Gastroesophageal sphincter (tissue), 4 donors: ENCODE measurements around the gene WDR5. TPM values are rescaled to one million over a fixed set of nuclear protein-coding genes. Genes with fewer than 3 reads are reported as not detected.

Experiments
- ATAC-seq: fragments of 150-250 bp; one replicate; pipeline ENCODE4 v1.9.1; 2016; ENCODE audit warnings: mild to moderate bottlenecking, moderate library complexity
- H3K27ac ChIP-seq, 4 donors: fragments of 200-600 bp; sonication (generic) in 3 of 4; 1 replicate in 3 of 4; 2 replicates in 1 of 4; pipeline ENCODE4 v1.5.1; 2016 to 2019
- H3K27me3 ChIP-seq: fragments of 200-600 bp; sonication (generic); one replicate; pipeline ENCODE4 v1.5.1; 2019
- H3K36me3 ChIP-seq, 2 donors: fragments of 200-600 bp; sonication (generic); one replicate each; pipeline ENCODE4 v1.5.1; 2019; ENCODE audit warnings: control low read depth in 1 of 2
- H3K4me1 ChIP-seq, 3 donors: fragments of 200-600 bp; sonication (generic); 1 replicate in 2 of 3; 2 replicates in 1 of 3; pipeline ENCODE4 v1.5.1; 2016 to 2019; ENCODE audit warnings: control low read depth in 2 of 3
- H3K4me3 ChIP-seq, 2 donors: fragments of 200-600 bp; sonication (generic); one replicate each; pipeline ENCODE4 v1.5.1; 2019; ENCODE audit warnings: mild to moderate bottlenecking in 1 of 2, moderate library complexity in 1 of 2
- H3K9me3 ChIP-seq, 3 donors: fragments of 200-600 bp; sonication (generic); one replicate each; pipeline ENCODE4 v1.5.1; 2017 to 2019; ENCODE audit warnings: control low read depth in 2 of 3
- CTCF ChIP-seq, 4 experiments: fragments of 200-600 bp in 2 of 4; fragments of 450-650 bp in 2 of 4; sonication (generic) in 1 of 4; IDR thresholded peaks; one replicate each; pipeline ENCODE4 v1.5.1; 2017 to 2019; ENCODE audit warnings: antibody characterized with exemption in 4 of 4, mild to moderate bottlenecking in 2 of 4, moderate library complexity in 2 of 4
- EP300 ChIP-seq: sonication (generic); formaldehyde crosslinking; IDR thresholded peaks from one replicate; pipeline ENCODE4 v1.6.1; 2017; ENCODE audit warnings: antibody characterized with exemption, mild to moderate bottlenecking
- POLR2A ChIP-seq, 2 donors: fragments of 450-650 bp; IDR thresholded peaks; one replicate each; pipeline ENCODE4 v1.6.1; 2017; ENCODE audit warnings: antibody characterized with exemption in 2 of 2, mild to moderate bottlenecking in 2 of 2, moderate library complexity in 1 of 2
- POLR2AphosphoS5 ChIP-seq: sonication (generic); formaldehyde crosslinking; IDR thresholded peaks from one replicate; pipeline ENCODE4 v1.6.1; 2017; ENCODE audit warnings: antibody characterized with exemption
- WGBS, 2 donors: methylation state at CpG; one replicate each; pipeline ENCODE4 v1.1.5; 2018; ENCODE audit warnings: low coverage in 1 of 2; 5-methylcytosine and 5-hydroxymethylcytosine counted together
- total RNA-seq, 4 donors: library from RNA; depleted of rRNA; stranded (reverse); fragments of >200 nt; gene quantifications; one replicate each; pipeline ENCODE4 v1.1.0, GENCODE V29; 2016

Gene WDR5
- total RNA-seq, 4 donors from 2014 or later: 16.4 to 30.2 (median 24.8) TPM

GRCh38 chr9:134128727-134129679 is 6.9 kb upstream of the WDR5 start:
- Histone ChIP-seq H3K4me3 (no peak overlapping the region), H3K4me1 (peaks cover 0 to 26% (median 10%) of the 10 kb centered on the region in 3 donors), H3K27me3 (no peaks in the 10 kb centered on the region), H3K9me3 (no peaks in the 10 kb centered on the region), H3K36me3 (no peaks in the 10 kb centered on the region), H3K27ac (peak overlapping the region in 3 of 4 donors; percentile 2 to 51 (median 12))
- TF ChIP-seq CTCF (IDR thresholded peaks at IDR 0.05): no peak
- no peak for TF ChIP-seq EP300
- TF ChIP-seq POLR2AphosphoS5: no peak
- TF ChIP-seq POLR2A (IDR thresholded peaks at IDR 0.05): no peak
- WGBS, 2 donors: 78 to 100% methylated on average over 1 to 6 of the region's 38 CpGs
- no peak for ATAC-seq

GRCh38 chr9:134130503-134131375 is 5.1 kb upstream of the WDR5 start:
- no peaks in the 10 kb centered on the region for H3K27me3 ChIP-seq
- no peak for TF ChIP-seq EP300
- TF ChIP-seq POLR2A (IDR thresholded peaks at IDR 0.05): no peak
- TF ChIP-seq POLR2AphosphoS5: no peak
- no peak for TF ChIP-seq CTCF (IDR thresholded peaks at IDR 0.05)
- no peaks in the 10 kb centered on the region for H3K9me3 ChIP-seq
- H3K4me1 ChIP-seq: peaks cover 0 to 39% (median 14%) of the 10 kb centered on the region in 3 donors
- peak overlapping the region in 1 of 2 donors; percentile 9 for H3K4me3 ChIP-seq
- no peaks in the 10 kb centered on the region for H3K36me3 ChIP-seq
- peak overlapping the region; percentile 27 to 85 (median 66) for H3K27ac ChIP-seq
- WGBS, 2 donors: 18 to 68% methylated on average over 7 to 12 of the region's 23 CpGs
- peak; percentile 81 for ATAC-seq

GRCh38 chr9:134131471-134132207 is 4.2 kb upstream of the WDR5 start:
- peak overlapping the region; percentile 3 to 85 (median 66) for H3K27ac ChIP-seq
- WGBS, 2 donors: 66 to 79% methylated on average over 10 to 11 of the region's 13 CpGs
- TF ChIP-seq CTCF (IDR thresholded peaks at IDR 0.05) (no peak), POLR2A (IDR thresholded peaks at IDR 0.05) (no peak), EP300 (no peak), POLR2AphosphoS5 (no peak)
- H3K27me3 ChIP-seq: no peaks in the 10 kb centered on the region
- no peak overlapping the region for H3K4me3 ChIP-seq
- no peaks in the 10 kb centered on the region for H3K9me3 ChIP-seq
- no peaks in the 10 kb centered on the region for H3K36me3 ChIP-seq
- no peak for ATAC-seq
- H3K4me1 ChIP-seq: peaks cover 0 to 42% (median 14%) of the 10 kb centered on the region in 3 donors

- Histone ChIP-seq H3K36me3 (no peaks in the 10 kb centered on the region), H3K9me3 (no peaks in the 10 kb centered on the region), H3K4me1 (peaks cover 0 to 49% (median 21%) of the 10 kb centered on the region in 3 donors), H3K4me3 (no peak overlapping the region), H3K27me3 (no peaks in the 10 kb centered on the region), H3K27ac (peak overlapping the region in 3 of 4 donors; percentile 65 to 85 (median 68))
- WGBS, 2 donors: 74 to 80% methylated on average over 2 to 6 of the region's 19 CpGs
- no peak for TF ChIP-seq CTCF (IDR thresholded peaks at IDR 0.05)
- no peak for ATAC-seq
Measured at GRCh38 chr9:134132208-134132870, 3.5 kb upstream of the WDR5 start.
